GM21381 (cell line): Measurements from ENCODE around the gene LDLR.
"Not testable (repeated sequence)": the region's sequence is repeated elsewhere in the genome, so short reads cannot be mapped to it uniquely, and the experiment has no call there.

ENCODE experiments used
- ATAC-seq: cut with Tn5 transposase; IDR thresholded peaks from one replicate; pipeline ENCODE4 v1.9.1; 2021; ENCODE audit warnings: mild to moderate bottlenecking, moderate library complexity; ENCODE audit not compliant: unreplicated experiment

Gene LDLR

GRCh38 chr19:11103667-11104066 lies 14.4 kb downstream of the LDLR start:
- not testable (repeated sequence) for ATAC-seq

DNA sequence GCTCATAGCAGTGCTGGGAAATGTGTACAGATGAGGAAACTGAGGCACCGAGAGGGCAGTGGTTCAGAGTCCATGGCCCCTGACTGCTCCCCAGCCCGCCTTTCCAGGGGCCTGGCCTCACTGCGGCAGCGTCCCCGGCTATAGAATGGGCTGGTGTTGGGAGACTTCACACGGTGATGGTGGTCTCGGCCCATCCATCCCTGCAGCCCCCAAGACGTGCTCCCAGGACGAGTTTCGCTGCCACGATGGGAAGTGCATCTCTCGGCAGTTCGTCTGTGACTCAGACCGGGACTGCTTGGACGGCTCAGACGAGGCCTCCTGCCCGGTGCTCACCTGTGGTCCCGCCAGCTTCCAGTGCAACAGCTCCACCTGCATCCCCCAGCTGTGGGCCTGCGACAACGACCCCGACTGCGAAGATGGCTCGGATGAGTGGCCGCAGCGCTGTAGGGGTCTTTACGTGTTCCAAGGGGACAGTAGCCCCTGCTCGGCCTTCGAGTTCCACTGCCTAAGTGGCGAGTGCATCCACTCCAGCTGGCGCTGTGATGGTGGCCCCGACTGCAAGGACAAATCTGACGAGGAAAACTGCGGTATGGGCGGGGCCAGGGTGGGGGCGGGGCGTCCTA lies 15.9 kb downstream of the LDLR start:
- ATAC-seq: no peak

DNA sequence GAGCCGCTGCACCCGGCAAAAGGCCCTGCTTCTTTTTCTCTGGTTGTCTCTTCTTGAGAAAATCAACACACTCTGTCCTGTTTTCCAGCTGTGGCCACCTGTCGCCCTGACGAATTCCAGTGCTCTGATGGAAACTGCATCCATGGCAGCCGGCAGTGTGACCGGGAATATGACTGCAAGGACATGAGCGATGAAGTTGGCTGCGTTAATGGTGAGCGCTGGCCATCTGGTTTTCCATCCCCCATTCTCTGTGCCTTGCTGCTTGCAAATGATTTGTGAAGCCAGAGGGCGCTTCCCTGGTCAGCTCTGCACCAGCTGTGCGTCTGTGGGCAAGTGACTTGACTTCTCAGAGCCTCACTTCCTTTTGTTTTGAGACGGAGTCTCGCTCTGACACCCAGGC lies 17.2 kb downstream of the LDLR start:
- ATAC-seq: no peak

GRCh38 chr19:11108746-11109145 lies 19.5 kb downstream of the LDLR start:
- ATAC-seq: no peak

DNA sequence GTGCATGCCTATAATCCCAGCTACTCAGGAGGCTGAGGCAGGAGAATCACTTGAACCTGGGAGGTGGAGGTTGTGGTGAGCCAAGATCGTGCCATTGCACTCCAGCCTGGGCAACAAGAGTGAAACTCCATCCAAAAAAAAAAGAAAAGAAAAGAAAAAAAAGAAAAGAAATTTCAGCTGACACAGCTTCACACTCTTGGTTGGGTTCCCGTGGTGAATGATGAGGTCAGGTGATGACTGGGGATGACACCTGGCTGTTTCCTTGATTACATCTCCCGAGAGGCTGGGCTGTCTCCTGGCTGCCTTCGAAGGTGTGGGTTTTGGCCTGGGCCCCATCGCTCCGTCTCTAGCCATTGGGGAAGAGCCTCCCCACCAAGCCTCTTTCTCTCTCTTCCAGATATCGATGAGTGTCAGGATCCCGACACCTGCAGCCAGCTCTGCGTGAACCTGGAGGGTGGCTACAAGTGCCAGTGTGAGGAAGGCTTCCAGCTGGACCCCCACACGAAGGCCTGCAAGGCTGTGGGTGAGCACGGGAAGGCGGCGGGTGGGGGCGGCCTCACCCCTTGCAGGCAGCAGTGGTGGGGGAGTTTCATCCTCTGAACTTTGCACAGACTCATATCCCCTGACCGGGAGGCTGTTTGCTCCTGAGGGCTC lies 22.0 kb downstream of the LDLR start:
- no peak for ATAC-seq

- ATAC-seq: no peak
These were observed 22.5 kb downstream of the LDLR start for GRCh38 chr19:11111771-11112144.

GRCh38 chr19:11113140-11113708 lies 24.0 kb downstream of the LDLR start:
- no peak for ATAC-seq

GRCh38 chr19:11115042-11115441 lies 25.8 kb downstream of the LDLR start:
- ATAC-seq: no peak

DNA sequence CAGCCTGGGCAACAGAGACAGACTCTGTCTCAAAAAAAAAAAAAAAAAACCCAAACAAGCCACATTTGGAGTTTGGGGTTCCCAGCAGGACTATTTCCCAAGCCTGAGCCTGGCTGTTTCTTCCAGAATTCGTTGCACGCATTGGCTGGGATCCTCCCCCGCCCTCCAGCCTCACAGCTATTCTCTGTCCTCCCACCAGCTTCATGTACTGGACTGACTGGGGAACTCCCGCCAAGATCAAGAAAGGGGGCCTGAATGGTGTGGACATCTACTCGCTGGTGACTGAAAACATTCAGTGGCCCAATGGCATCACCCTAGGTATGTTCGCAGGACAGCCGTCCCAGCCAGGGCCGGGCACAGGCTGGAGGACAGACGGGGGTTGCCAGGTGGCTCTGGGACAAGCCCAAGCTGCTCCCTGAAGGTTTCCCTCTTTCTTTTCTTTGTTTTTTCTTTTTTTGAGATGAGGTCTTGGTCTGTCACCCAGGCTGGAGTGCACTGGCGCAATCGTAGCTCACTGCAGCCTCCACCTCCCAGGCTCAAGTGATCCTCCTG lies 26.7 kb downstream of the LDLR start:
- no peak for ATAC-seq

- no peak for ATAC-seq
These were observed 27.2 kb downstream of the LDLR start for GRCh38 chr19:11116507-11116906.

- ATAC-seq: not testable (repeated sequence)
These were observed 32.7 kb downstream of the LDLR start for GRCh38 chr19:11121963-11122362.

DNA sequence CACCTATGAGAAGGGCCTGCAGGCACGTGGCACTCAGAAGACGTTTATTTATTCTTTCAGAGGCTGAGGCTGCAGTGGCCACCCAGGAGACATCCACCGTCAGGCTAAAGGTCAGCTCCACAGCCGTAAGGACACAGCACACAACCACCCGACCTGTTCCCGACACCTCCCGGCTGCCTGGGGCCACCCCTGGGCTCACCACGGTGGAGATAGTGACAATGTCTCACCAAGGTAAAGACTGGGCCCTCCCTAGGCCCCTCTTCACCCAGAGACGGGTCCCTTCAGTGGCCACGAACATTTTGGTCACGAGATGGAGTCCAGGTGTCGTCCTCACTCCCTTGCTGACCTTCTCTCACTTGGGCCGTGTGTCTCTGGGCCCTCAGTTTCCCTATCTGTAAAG lies 33.9 kb downstream of the LDLR start:
- no peak for ATAC-seq

- ATAC-seq: not testable (repeated sequence)
These were observed 34.9 kb downstream of the LDLR start for GRCh38 chr19:11124157-11124556.

DNA sequence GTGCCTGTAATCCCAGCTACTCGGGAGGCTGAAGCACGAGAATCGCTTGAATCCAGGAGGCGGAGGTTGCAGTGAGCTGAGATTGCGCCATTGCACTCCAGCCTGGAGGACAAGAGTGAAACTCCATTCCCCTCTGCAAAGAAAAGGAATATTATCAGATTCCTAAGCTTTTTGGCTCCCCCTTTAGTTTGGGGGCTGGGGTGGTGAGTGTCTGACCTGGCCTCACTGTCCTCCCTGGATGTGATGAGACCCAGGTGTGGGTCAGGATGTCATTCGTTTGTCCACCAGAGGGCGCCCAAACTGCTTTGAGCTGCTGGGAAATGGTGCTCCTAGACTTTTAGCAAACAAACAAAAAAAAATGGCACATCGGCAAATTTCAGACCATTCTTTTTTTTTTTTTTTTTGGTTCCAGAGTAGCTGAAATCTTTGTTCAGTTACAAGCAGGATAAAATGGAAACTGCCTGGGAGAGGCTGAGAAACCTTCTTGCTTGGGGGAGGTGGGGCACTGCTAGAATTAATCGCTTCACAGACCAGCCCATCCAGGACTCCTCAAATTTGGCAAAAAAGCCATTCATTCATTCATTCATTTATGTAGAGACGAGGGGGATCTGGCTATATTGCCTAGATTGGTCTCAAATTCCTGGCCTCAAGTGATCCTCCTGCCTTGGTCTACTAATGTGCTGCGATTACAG lies 36.9 kb downstream of the LDLR start:
- no peak for ATAC-seq

GRCh38 chr19:11127905-11128304 lies 38.6 kb downstream of the LDLR start:
- ATAC-seq: no peak

- ATAC-seq: no peak
These were observed 41.7 kb downstream of the LDLR start for GRCh38 chr19:11130824-11131455.

DNA sequence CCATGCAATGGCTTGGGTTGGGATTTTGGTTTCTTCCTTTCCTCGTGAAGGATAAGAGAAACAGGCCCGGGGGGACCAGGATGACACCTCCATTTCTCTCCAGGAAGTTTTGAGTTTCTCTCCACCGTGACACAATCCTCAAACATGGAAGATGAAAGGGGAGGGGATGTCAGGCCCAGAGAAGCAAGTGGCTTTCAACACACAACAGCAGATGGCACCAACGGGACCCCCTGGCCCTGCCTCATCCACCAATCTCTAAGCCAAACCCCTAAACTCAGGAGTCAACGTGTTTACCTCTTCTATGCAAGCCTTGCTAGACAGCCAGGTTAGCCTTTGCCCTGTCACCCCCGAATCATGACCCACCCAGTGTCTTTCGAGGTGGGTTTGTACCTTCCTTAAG lies 42.2 kb downstream of the LDLR start:
- ATAC-seq: no peak

GRCh38 chr19:11136400-11137101 lies 47.3 kb downstream of the LDLR start:
- ATAC-seq: no peak

DNA sequence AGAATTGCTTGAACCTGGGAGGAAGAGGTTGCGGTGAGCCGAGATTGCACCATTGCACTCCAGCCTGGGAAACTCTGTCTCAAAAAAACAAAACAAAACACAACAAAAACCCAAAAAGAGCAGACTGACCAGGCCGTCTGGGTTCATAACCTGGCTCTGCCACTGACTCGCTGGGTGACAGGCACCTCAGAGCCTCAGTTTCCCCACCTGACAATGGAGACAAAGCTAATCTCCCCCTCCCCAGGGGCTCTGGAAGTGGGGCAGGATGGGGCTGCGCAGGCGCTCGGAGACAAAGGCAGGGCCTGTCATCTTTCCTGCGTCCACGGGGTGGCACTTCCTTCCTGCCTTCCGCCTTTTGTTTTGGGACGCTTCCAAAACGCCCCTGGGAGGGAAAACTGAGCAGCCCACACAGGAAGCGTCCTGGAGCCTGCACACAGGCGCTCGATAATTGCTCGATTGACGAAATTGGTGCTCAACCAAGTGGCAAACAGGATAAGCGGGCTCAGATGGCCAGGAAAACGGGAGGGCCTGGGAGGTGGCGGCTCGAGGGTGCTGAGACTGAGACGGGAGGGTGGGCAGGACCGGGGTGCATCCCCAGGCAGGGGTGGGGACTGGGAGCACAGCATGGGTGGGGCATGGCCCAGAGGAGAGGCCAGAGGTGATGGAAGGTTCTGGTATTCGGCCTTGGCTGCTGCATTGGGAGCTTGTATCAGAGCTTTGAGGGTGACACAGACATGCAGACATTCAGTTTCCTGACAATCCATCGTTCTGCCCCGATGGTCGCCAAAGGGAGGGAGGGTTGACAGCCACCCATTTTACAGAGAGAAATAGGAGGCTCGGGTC lies 48.5 kb downstream of the LDLR start:
- no peak for ATAC-seq
